Ramos (cell line): ENCODE measurements around the gene LAD1.

ENCODE experiments used
- in situ Hi-C: fragments of 300-500 bp; cut with MboI; formaldehyde crosslinking; loops from one replicate; pipeline ENCODE4 v1.14.3; 2022; ENCODE audit warnings: low sequenced_read_pairs; ENCODE audit not compliant: unreplicated experiment

Gene LAD1

GRCh38 chr1:201419746-201420607 is 20.9 kb upstream of the LAD1 start:
- in situ Hi-C loops: no loop called here

- in situ Hi-C loops: no loop called here
Observed at GRCh38 chr1:201419256-201419655, 20.1 kb upstream of the LAD1 start.

- in situ Hi-C loops: no loop called here
Observed at GRCh38 chr1:201418461-201418860, 19.3 kb upstream of the LAD1 start.

GRCh38 chr1:201414051-201414738 is 15.1 kb upstream of the LAD1 start:
- in situ Hi-C loops: no loop called here

GRCh38 chr1:201411292-201411691 is 12.2 kb upstream of the LAD1 start:
- in situ Hi-C loops: no loop called here

- in situ Hi-C loops: no loop called here
Observed at GRCh38 chr1:201409440-201409839, 10.3 kb upstream of the LAD1 start.

- in situ Hi-C loops: no loop called here
Observed at GRCh38 chr1:201408834-201409200, 9.7 kb upstream of the LAD1 start.

- in situ Hi-C loops: no loop called here
Observed at GRCh38 chr1:201408176-201408833, 9.2 kb upstream of the LAD1 start.

GRCh38 chr1:201406831-201407406 is 7.8 kb upstream of the LAD1 start:
- in situ Hi-C loops: no loop called here

GRCh38 chr1:201405484-201405831 is 6.3 kb upstream of the LAD1 start:
- in situ Hi-C loops: no loop called here

- in situ Hi-C loops: no loop called here
Observed at GRCh38 chr1:201404722-201405483, 5.8 kb upstream of the LAD1 start.

- in situ Hi-C loops: no loop called here
Observed at GRCh38 chr1:201404055-201404454, 4.9 kb upstream of the LAD1 start.

GRCh38 chr1:201403359-201403758 is 4.2 kb upstream of the LAD1 start:
- in situ Hi-C loops: no loop called here

- in situ Hi-C loops: no loop called here
Observed at GRCh38 chr1:201401700-201402099, 2.6 kb upstream of the LAD1 start.

GRCh38 chr1:201400852-201401230 is 1.7 kb upstream of the LAD1 start:
- in situ Hi-C loops: no loop called here

- in situ Hi-C loops: no loop called here
Observed at GRCh38 chr1:201400212-201400851, 1.2 kb upstream of the LAD1 start.

GRCh38 chr1:201399352-201400126 is 415 bp upstream of the LAD1 start:
- in situ Hi-C loops: no loop called here

GRCh38 chr1:201397675-201398074 is 1.4 kb downstream of the LAD1 start:
- in situ Hi-C loops: no loop called here

- in situ Hi-C loops: no loop called here
Observed at GRCh38 chr1:201396861-201397464, 2.2 kb downstream of the LAD1 start.
